Suprapubic skin (tissue), 4 donors: Measurements from ENCODE around the gene RAP1GDS1. TPM values are rescaled to one million over a fixed set of nuclear protein-coding genes. Genes with fewer than 3 reads are reported as not detected.

Source experiments
- DNase-seq, 2 donors: peaks; one replicate each; pipeline ENCODE4 v3.0.0-alpha.2; 2019; ENCODE audit warnings: low spot score in 2 of 2
- H3K27ac ChIP-seq: fragments of 200-600 bp; sonication (generic); one replicate; pipeline ENCODE4 v1.5.1; 2019
- H3K27me3 ChIP-seq: fragments of 200-600 bp; sonication (generic); one replicate; pipeline ENCODE4 v1.5.1; 2019
- H3K36me3 ChIP-seq: fragments of 200-600 bp; sonication (generic); one replicate; pipeline ENCODE4 v1.5.1; 2019
- H3K4me1 ChIP-seq: fragments of 200-600 bp; sonication (generic); one replicate; pipeline ENCODE4 v1.5.1; 2019
- H3K4me3 ChIP-seq: fragments of 200-600 bp; sonication (generic); one replicate; pipeline ENCODE4 v1.5.1; 2019; ENCODE audit warnings: mild to moderate bottlenecking
- H3K9me3 ChIP-seq: fragments of 200-600 bp; sonication (generic); one replicate; pipeline ENCODE4 v1.5.1; 2019
- CTCF ChIP-seq, 2 donors: fragments of 200-600 bp in 1 of 2; fragments of 450-650 bp in 1 of 2; sonication (generic) in 1 of 2; IDR thresholded peaks; one replicate each; pipeline ENCODE4 v1.5.1; 2016 to 2019; ENCODE audit warnings: antibody characterized with exemption in 2 of 2, mild to moderate bottlenecking in 1 of 2, moderate library complexity in 1 of 2
- EP300 ChIP-seq: sonication (generic); formaldehyde crosslinking; IDR thresholded peaks from one replicate; pipeline ENCODE4 v1.6.1; 2017; ENCODE audit warnings: antibody characterized with exemption
- POLR2A ChIP-seq, 2 donors: fragments of 450-650 bp; IDR thresholded peaks; one replicate each; pipeline ENCODE4 v1.6.1; 2017; ENCODE audit warnings: antibody characterized with exemption in 2 of 2, mild to moderate bottlenecking in 2 of 2, moderate library complexity in 2 of 2
- POLR2AphosphoS5 ChIP-seq, 3 donors: sonication (generic); formaldehyde crosslinking; IDR thresholded peaks; one replicate each; pipeline ENCODE4 v1.6.1; 2017; ENCODE audit warnings: antibody characterized with exemption in 3 of 3
- WGBS: methylation state at CpG from one replicate; pipeline ENCODE4 v1.1.5; 2018; 5-methylcytosine and 5-hydroxymethylcytosine counted together
- total RNA-seq, 4 donors: library from RNA; depleted of rRNA; stranded (reverse); fragments of >200 nt; gene quantifications; one replicate each; pipeline ENCODE4 v1.1.0, GENCODE V29; 2016

Gene RAP1GDS1
- total RNA-seq, 4 donors from 2014 or later: 17.8 to 28.6 (median 27.1) TPM

DNA sequence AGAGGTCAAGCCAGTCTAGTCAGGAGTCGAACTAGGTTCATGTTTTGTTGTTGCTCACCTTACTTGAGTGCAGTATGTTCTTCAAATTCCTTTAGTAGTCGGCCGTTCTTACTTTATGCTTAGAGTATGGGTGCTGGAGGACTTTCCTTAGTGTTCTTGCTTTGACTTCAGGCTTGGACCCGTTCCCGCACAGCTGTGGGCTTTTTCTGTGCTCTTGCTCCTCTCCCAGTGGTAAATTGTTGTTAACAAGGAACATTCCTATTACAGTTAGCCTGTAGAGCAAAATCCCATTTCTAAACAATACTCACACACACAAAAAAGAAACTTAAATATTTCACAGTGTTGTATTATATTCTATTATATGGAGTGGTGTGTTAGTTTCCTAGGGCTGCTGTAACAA, 113.5 kb downstream of the RAP1GDS1 start:
- TF ChIP-seq CTCF (IDR thresholded peaks at IDR 0.05) (no peak), EP300 (no peak), POLR2A (IDR thresholded peaks at IDR 0.05) (no peak), POLR2AphosphoS5 (IDR thresholded peaks at IDR 0.05) (no peak)
- H3K27me3 ChIP-seq: no peaks in the 10 kb centered on the region
- H3K27ac ChIP-seq: no peak overlapping the region
- DNase-seq: no peak
- 84% methylated on average over 5 of the region's 5 CpGs for WGBS
- no peaks in the 10 kb centered on the region for H3K9me3 ChIP-seq
- H3K36me3 ChIP-seq: peaks cover 10% of the 10 kb centered on the region
- no peaks in the 10 kb centered on the region for H3K4me1 ChIP-seq
- no peak overlapping the region for H3K4me3 ChIP-seq

GRCh38 chr4:98377559-98377958, 116.4 kb downstream of the RAP1GDS1 start:
- no peak for TF ChIP-seq POLR2A (IDR thresholded peaks at IDR 0.05)
- TF ChIP-seq CTCF (IDR thresholded peaks at IDR 0.05): no peak
- TF ChIP-seq EP300: no peak
- no peak for TF ChIP-seq POLR2AphosphoS5 (IDR thresholded peaks at IDR 0.05)
- 58% methylated on average over 1 of the region's 1 CpG for WGBS
- H3K4me1 ChIP-seq: no peaks in the 10 kb centered on the region
- H3K9me3 ChIP-seq: no peaks in the 10 kb centered on the region
- no peak for DNase-seq
- H3K36me3 ChIP-seq: peaks cover 5% of the 10 kb centered on the region
- no peaks in the 10 kb centered on the region for H3K27me3 ChIP-seq
- H3K4me3 ChIP-seq: no peak overlapping the region
- no peak overlapping the region for H3K27ac ChIP-seq

DNA sequence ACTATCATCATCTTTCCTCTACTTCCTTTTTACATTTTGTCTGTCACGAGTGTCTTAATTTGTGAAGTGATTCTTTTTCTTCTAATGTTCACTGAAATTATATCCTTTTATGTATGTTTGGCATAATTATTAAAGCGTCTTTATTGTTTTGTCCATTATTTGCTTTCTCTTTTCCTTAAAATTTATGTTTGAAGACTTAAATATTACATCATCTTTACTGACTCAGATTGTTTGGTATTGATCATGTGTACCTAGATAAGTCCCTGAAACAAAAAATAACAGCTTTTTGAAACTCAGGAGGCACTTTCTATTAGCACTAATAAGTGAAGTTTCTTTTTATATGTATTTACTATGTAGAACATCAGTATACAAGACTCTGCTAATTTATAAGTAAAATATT, 120.1 kb downstream of the RAP1GDS1 start:
- H3K4me1 ChIP-seq: no peaks in the 10 kb centered on the region
- H3K27me3 ChIP-seq: no peaks in the 10 kb centered on the region
- H3K27ac ChIP-seq: no peak overlapping the region
- no peaks in the 10 kb centered on the region for H3K36me3 ChIP-seq
- H3K4me3 ChIP-seq: no peak overlapping the region
- no peaks in the 10 kb centered on the region for H3K9me3 ChIP-seq
- no peak for TF ChIP-seq POLR2AphosphoS5 (IDR thresholded peaks at IDR 0.05)
- TF ChIP-seq EP300: no peak
- TF ChIP-seq POLR2A (IDR thresholded peaks at IDR 0.05): no peak
- no peak for TF ChIP-seq CTCF (IDR thresholded peaks at IDR 0.05)
- no peak for DNase-seq
- 93% methylated on average over 2 of the region's 2 CpGs for WGBS

DNA sequence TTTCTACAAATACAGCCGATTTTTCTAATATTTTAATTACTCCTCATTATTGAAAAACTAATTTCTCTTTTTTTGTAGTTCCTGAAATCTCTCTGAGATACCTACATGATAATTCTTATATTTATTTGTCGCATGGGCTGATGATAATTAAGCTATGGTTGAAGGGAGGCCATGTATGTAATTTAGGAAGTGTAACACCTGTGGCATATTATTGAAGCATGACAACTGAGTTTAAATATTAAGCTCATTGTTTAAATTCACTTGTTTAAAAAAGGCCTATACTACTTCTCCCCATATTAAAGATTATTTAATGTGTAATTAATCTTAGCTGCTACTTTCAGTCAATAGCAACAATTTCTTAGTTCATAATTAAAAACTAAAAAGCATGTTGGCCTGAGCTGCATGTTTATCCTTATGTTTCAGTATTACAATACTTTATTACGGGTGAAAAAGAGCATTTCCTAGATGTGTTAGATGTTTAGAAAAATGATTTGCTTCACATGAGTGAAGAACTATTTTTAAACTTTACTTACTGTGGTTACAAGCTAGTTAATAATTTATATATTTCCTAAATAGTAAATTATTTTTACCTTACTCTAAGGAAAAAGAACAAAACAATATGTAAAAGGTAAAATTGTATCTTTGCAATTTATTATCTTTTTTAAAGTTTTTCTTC, 122.4 kb downstream of the RAP1GDS1 start:
- Histone ChIP-seq H3K27me3 (no peaks in the 10 kb centered on the region), H3K4me3 (no peak overlapping the region), H3K27ac (no peak overlapping the region), H3K36me3 (no peaks in the 10 kb centered on the region), H3K4me1 (no peaks in the 10 kb centered on the region), H3K9me3 (no peaks in the 10 kb centered on the region)
- WGBS: 94% methylated on average over 3 of the region's 3 CpGs
- TF ChIP-seq POLR2AphosphoS5 (IDR thresholded peaks at IDR 0.05) (no peak), EP300 (no peak), POLR2A (IDR thresholded peaks at IDR 0.05) (no peak), CTCF (IDR thresholded peaks at IDR 0.05) (no peak)
- DNase-seq: no peak

DNA sequence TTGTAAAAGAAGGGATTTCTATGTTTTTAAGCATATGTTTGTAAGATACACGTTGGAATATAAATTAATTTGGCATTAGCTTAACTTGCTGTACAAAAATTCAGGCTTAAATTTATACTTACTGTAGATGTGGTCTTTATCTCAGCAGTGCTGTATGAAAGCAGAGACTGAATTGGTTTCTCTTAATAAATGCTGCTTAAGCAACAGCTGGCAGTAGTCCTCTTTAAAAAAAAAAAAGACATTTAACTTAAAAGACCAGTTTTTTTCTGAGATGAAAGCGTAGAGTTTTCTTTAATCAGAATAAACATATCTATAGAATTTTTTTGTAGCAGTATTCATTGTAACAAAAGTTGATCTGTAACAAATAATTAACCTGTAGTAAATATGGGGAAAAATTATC, 124.6 kb downstream of the RAP1GDS1 start:
- Histone ChIP-seq H3K27ac (no peak overlapping the region), H3K4me3 (no peak overlapping the region), H3K27me3 (no peaks in the 10 kb centered on the region), H3K4me1 (no peaks in the 10 kb centered on the region), H3K9me3 (no peaks in the 10 kb centered on the region), H3K36me3 (no peaks in the 10 kb centered on the region)
- WGBS: 78% methylated on average over 2 of the region's 2 CpGs
- DNase-seq: no peak
- TF ChIP-seq EP300 (no peak), CTCF (IDR thresholded peaks at IDR 0.05) (no peak), POLR2A (IDR thresholded peaks at IDR 0.05) (no peak)
